ENCODE measurements around the gene TMEM9B. TPM values are rescaled to one million over a fixed set of nuclear protein-coding genes. Genes with fewer than 3 reads are reported as not detected.
A peak's percentile ranks its signal among the peaks of the same experiment; 100 is the strongest.
"Not testable (repeated sequence)": the region's sequence is repeated elsewhere in the genome, so short reads cannot be mapped to it uniquely, and the experiment has no call there.

Gene TMEM9B
- total RNA-seq, result 10 to 100 TPM; 20.5 to 93.9 (median 58.5) TPM

DNA sequence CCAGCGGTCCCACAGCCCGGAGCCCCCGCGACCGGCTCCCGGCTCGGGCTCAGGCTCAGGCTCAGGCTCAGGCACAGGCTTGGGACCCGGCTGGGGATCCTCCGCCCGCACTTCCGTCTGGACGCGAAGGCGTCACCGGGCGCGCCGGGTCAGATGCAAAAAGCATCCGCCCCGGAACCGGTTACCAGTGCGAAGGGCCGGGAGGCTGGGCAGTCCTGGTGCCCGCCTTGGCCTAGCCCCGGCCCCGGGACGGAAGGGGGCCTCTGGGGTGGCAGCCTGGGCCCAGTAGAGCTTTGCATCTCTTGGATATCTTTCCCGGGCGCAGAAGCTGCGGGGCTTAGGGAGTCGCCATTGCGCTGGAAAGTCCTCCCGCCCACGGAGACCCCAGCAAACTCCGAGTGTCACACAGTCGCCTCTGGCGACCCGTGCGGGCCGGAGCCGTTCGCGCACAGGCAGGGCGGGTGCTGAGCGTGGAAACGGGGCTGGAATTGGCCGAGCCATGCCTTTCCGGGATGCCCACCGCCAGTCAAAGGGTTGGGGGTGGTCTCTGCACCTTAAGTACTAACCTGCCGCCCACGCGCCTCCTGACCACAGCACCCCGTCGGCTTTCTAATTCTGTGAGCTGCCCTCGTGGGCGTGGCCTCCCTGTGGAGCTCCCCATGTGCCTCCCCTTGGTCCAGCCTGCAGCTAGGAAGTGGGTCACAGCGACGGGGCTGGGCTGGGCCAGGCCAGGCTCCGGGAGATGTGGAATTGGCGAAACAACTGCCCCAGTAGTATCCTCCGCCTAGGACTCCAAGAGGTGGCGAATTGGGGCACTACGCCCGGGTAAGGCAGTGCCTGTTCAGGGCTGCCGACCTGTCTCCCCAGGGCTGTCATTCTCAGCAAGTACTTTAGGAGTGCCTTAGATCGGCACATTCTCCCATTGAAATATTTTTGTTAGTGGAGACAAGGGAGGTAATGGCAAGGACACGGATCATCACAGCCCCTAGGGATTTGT is at the start of gene TMEM9B:
Gene TMEM9B, minus strand, starts transcription at position 119 of the 997 bp plus-strand sequence. CDS start 129 bp downstream, outside the sequence.
- intact Hi-C loops (cut with DNase I; ENCODE audit: low total_unique reads) (loop anchor here (5.0 kb wide), 2 partner anchors 52 to 282 kb away; partner anchors contain the start of genes AKIP1, RPL27A and TRIM66), in situ Hi-C loops (cut with MboI; ENCODE audit: low pct_ligation_motif_present in 1 of 4, low pct_unique_long_range_greater_than_20kb in 1 of 4, low sequenced_read_pairs in 3 of 4) (loop anchor here in 3 of 4 donors (25.0 kb wide), 1 partner anchor 277 kb away; the partner anchor contains the start of genes RPL27A (in 3 of the 3) and TRIM66 (in 3 of the 3))
- Histone ChIP-seq H3K4me3 (peak within 1 kb of the TSS; percentile 61 to 87 (median 78)), H3K36me3 (no peaks in the 10 kb centered on the region), H3K27ac (peak within 1 kb of the TSS; percentile 93 to 99 (median 96)), H3K9me3 (no peaks in the 10 kb centered on the region), H3K4me1 (peaks cover 11 to 28% (median 21%) of the 10 kb centered on the region in 4 donors), H3K27me3 (no peaks in the 10 kb centered on the region)
- TF ChIP-seq, protein P1, sequence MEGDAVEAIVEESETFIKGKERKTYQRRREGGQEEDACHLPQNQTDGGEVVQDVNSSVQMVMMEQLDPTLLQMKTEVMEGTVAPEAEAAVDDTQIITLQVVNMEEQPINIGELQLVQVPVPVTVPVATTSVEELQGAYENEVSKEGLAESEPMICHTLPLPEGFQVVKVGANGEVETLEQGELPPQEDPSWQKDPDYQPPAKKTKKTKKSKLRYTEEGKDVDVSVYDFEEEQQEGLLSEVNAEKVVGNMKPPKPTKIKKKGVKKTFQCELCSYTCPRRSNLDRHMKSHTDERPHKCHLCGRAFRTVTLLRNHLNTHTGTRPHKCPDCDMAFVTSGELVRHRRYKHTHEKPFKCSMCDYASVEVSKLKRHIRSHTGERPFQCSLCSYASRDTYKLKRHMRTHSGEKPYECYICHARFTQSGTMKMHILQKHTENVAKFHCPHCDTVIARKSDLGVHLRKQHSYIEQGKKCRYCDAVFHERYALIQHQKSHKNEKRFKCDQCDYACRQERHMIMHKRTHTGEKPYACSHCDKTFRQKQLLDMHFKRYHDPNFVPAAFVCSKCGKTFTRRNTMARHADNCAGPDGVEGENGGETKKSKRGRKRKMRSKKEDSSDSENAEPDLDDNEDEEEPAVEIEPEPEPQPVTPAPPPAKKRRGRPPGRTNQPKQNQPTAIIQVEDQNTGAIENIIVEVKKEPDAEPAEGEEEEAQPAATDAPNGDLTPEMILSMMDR (IDR thresholded peaks at IDR 0.05), result peak in 1 of 5 experiments; percentile 2
- TF ChIP-seq EP300 (IDR thresholded peaks at IDR 0.05; ENCODE audit: low read depth), result no peak
- TF ChIP-seq POLR2A (IDR thresholded peaks at IDR 0.05), result peak; percentile 97
- peak; percentile 92 to 97 (median 93) for TF ChIP-seq POLR2AphosphoS5 (IDR thresholded peaks at IDR 0.05)
- WGBS, 2 donors (ENCODE audit: low coverage in 1 of 2), result 1% methylated on average over 49 of the region's 67 CpGs; no CpG with 5 or more reads in 1 of the 2 donors
- DNase-seq, result peak; percentile 94

DNA sequence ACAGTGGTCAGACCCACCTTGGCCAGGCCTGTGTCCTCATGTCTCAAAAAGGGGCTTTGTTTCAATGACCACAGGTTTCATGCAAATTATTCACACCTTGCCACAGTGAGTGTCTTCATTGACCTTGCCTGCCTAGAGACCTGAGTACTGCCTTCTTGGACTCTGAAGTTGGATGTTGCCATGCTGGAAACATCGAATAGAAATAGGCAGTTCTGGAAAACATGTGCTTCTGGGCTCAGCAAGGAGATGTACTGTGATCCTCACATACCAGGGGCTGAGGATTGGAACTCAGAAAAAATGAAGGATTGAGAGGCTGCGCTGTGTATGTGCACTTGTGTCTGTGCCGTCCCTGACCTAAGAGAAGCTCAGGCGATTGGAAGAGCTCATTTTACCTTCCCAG is 49.1 kb upstream of the TMEM9B start:
- Histone ChIP-seq H3K4me3 (no peak overlapping the region), H3K27me3 (no peaks in the 10 kb centered on the region), H3K27ac (no peak overlapping the region), H3K4me1 (peaks cover 0 to 8% (median 0%) of the 10 kb centered on the region in 4 donors), H3K36me3 (no peaks in the 10 kb centered on the region), H3K9me3 (no peaks in the 10 kb centered on the region)
- no peak for TF ChIP-seq EP300 (IDR thresholded peaks at IDR 0.05; ENCODE audit: low read depth)
- no peak for TF ChIP-seq POLR2AphosphoS5 (IDR thresholded peaks at IDR 0.05)
- no peak for TF ChIP-seq POLR2A (IDR thresholded peaks at IDR 0.05)
- TF ChIP-seq, protein P1 (IDR thresholded peaks at IDR 0.05), result no peak
- in situ Hi-C loops (cut with MboI; ENCODE audit: low pct_ligation_motif_present in 1 of 4, low pct_unique_long_range_greater_than_20kb in 1 of 4, low sequenced_read_pairs in 3 of 4), result loop anchor here in 2 of 4 donors (25.0 kb wide), 2 partner anchors 124 to 499 kb away; no protein-coding TSS in a partner anchor
- DNase-seq, result no peak
- WGBS, 2 donors (ENCODE audit: low coverage in 1 of 2), result 92 to 94% methylated on average over 4 of the region's 4 CpGs
- intact Hi-C loops (cut with DNase I; ENCODE audit: low total_unique reads), result no loop called here

DNA sequence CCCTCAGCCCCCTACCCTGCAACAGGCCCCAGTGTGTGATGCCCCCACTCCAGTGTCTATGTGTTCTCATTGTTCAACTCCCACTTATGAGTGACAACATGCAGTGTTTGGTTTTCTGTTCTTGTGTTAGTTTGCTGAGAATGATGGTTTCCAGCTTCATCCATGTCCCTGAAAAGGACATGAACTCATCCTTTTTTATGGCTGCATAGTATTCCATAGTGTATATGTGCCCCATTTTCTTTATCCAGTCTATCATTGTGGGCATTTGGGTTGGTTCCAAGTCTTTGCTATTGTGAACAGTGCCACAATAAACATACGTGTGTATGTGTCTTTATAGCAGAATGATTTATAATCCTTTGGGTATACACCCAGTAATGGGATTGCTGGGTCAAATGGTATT is 45.3 kb upstream of the TMEM9B start:
- in situ Hi-C loops (cut with MboI; ENCODE audit: low pct_ligation_motif_present in 1 of 4, low pct_unique_long_range_greater_than_20kb in 1 of 4, low sequenced_read_pairs in 3 of 4), result loop anchor here in 2 of 4 donors (25.0 kb wide), 2 partner anchors 128 to 503 kb away; no protein-coding TSS in a partner anchor

DNA sequence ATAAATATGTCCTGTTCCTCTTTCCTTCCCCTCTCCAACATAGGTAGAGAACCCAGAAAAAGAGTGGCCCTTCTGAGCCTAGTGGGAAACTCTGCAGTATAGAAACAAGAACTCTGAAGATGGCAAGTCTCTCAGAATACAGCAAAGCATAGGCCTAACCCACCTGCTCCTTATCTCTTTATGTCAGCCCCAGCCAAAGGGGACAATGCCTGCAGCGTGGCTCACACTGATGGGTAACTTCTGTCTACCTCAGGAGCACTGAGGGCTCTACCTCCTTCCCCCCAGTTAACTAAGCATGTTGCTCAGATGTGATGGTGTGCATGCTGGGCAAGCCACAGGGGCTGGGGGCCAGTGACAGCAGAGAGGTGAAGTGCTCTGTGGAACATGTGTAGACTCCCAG is 44.4 kb upstream of the TMEM9B start:
- no peak overlapping the region for H3K27ac ChIP-seq
- DNase-seq, result no peak
- H3K4me1 ChIP-seq, result peaks cover 2 to 10% (median 8%) of the 10 kb centered on the region in 4 donors
- in situ Hi-C loops (cut with MboI; ENCODE audit: low pct_ligation_motif_present in 1 of 4, low pct_unique_long_range_greater_than_20kb in 1 of 4, low sequenced_read_pairs in 3 of 4), result loop anchor here in 2 of 4 donors (25.0 kb wide), 2 partner anchors 129 to 504 kb away; no protein-coding TSS in a partner anchor
- no peak for TF ChIP-seq EP300 (IDR thresholded peaks at IDR 0.05; ENCODE audit: low read depth)
- TF ChIP-seq POLR2A (IDR thresholded peaks at IDR 0.05), result no peak
- TF ChIP-seq, protein P1 (IDR thresholded peaks at IDR 0.05), result no peak
- no peak for TF ChIP-seq POLR2AphosphoS5 (IDR thresholded peaks at IDR 0.05)
- 86% methylated on average over 1 of the region's 1 CpG; no CpG with 5 or more reads in 1 of the 2 donors for WGBS, 2 donors (ENCODE audit: low coverage in 1 of 2)
- H3K27me3 ChIP-seq, result peaks cover 15% of the 10 kb centered on the region
- no peaks in the 10 kb centered on the region for H3K36me3 ChIP-seq
- no peak overlapping the region for H3K4me3 ChIP-seq
- H3K9me3 ChIP-seq, result no peaks in the 10 kb centered on the region
- intact Hi-C loops (cut with DNase I; ENCODE audit: low total_unique reads), result no loop called here

More for the DNA sequence above, 45.3 kb upstream of the TMEM9B start:
- H3K4me1 ChIP-seq; intact Hi-C loops (cut with DNase I; ENCODE audit: low total_unique reads); H3K36me3 ChIP-seq; H3K9me3 ChIP-seq; H3K4me3 ChIP-seq; DNase-seq; H3K27ac ChIP-seq; H3K27me3 ChIP-seq: not testable (repeated sequence)
- 42% methylated on average over 1 of the region's 1 CpG; no CpG with 5 or more reads in 1 of the 2 donors for WGBS, 2 donors (ENCODE audit: low coverage in 1 of 2)
